IMR-90 (cell line): Measurements from ENCODE around the gene FAM78A.

ENCODE experiments used
- BHLHE40 ChIP-seq: fragments of 150-350 bp; IDR thresholded peaks from 2 replicates; pipeline ENCODE4 v1.6.1; 2016; ENCODE audit warnings: mild to moderate bottlenecking, low read depth, low read length
- CEBPB ChIP-seq: IDR thresholded peaks from 2 replicates; pipeline ENCODE4 v1.6.1; 2012; ENCODE audit warnings: low read depth, low read length, improper control_type of control experiment
- CHD1 ChIP-seq: IDR thresholded peaks from 2 replicates; pipeline ENCODE4 v1.6.1; 2012; ENCODE audit warnings: low read depth, low read length, improper control_type of control experiment
- CTCF ChIP-seq: conservative IDR thresholded peaks from 2 replicates; pipeline ENCODE4 v1.5.1; 2012; ENCODE audit warnings: mild to moderate bottlenecking, low read depth, low read length, improper control_type of control experiment
- MAFK ChIP-seq: IDR thresholded peaks from 2 replicates; pipeline ENCODE4 v1.6.1; 2012; ENCODE audit warnings: low read depth, low read length, improper control_type of control experiment
- MXI1 ChIP-seq: IDR thresholded peaks from 2 replicates; pipeline ENCODE4 v1.6.1; 2012; ENCODE audit warnings: low read depth, mild to moderate bottlenecking, low read length, moderate library complexity, borderline replicate concordance
- POLR2A ChIP-seq: IDR thresholded peaks from 2 replicates; pipeline ENCODE4 v1.6.1; 2012; ENCODE audit warnings: mild to moderate bottlenecking, low read depth, low read length
- RFX5 ChIP-seq: IDR thresholded peaks from 2 replicates; pipeline ENCODE4 v1.8.0; 2012; ENCODE audit warnings: low read depth, mild to moderate bottlenecking, low read length, moderate library complexity
- SMC3 ChIP-seq: fragments of 150-350 bp; IDR thresholded peaks from 2 replicates; pipeline ENCODE4 v1.6.1; 2016; ENCODE audit warnings: low read depth, mild to moderate bottlenecking, antibody characterized with exemption, low read length, moderate library complexity
- TF ChIP-seq, protein P1 (sequence below): fragments of 150-350 bp; IDR thresholded peaks from 2 replicates; pipeline ENCODE4 v1.6.1; 2017; ENCODE audit warnings: mild to moderate bottlenecking, antibody characterized with exemption, low read length, low read depth

GRCh38 chr9:131266266-131267229 lies 9.8 kb downstream of the FAM78A start:
- no peak for TF ChIP-seq CTCF
- no peak for TF ChIP-seq POLR2A
- TF ChIP-seq BHLHE40 = no peak
- TF ChIP-seq SMC3 = no peak
- TF ChIP-seq CEBPB = no peak
- no peak for TF ChIP-seq RFX5
- TF ChIP-seq MAFK = no peak
- TF ChIP-seq CHD1 = no peak
- no peak for TF ChIP-seq MXI1
- TF ChIP-seq, protein P1, sequence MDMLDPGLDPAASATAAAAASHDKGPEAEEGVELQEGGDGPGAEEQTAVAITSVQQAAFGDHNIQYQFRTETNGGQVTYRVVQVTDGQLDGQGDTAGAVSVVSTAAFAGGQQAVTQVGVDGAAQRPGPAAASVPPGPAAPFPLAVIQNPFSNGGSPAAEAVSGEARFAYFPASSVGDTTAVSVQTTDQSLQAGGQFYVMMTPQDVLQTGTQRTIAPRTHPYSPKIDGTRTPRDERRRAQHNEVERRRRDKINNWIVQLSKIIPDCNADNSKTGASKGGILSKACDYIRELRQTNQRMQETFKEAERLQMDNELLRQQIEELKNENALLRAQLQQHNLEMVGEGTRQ = no peak
